Progenitor cell of endocrine pancreas (in vitro differentiated cells): ENCODE measurements around the gene EXOC6B. TPM values are rescaled to one million over a fixed set of nuclear protein-coding genes. Genes with fewer than 3 reads are reported as not detected.

Experiments used
- DNase-seq: peaks from one replicate; pipeline ENCODE4 v3.0.0; 2021; ENCODE audit warnings: low spot score; ENCODE audit not compliant: unreplicated experiment
- H3K27ac Mint-ChIP-seq: 2 replicates; pipeline ENCODE4 v1.8.0; 2021; ENCODE audit warnings: mild to moderate bottlenecking, moderate library complexity, mixed read lengths
- H3K27me3 Mint-ChIP-seq: 2 replicates; pipeline ENCODE4 v1.8.0; 2021; ENCODE audit warnings: mixed read lengths
- H3K36me3 Mint-ChIP-seq: 2 replicates; pipeline ENCODE4 v1.8.0; 2022; ENCODE audit warnings: mixed read lengths; ENCODE audit not compliant: insufficient read depth
- H3K4me1 Mint-ChIP-seq: 2 replicates; pipeline ENCODE4 v1.8.0; 2021; ENCODE audit warnings: low read depth, mixed read lengths
- H3K4me3 Mint-ChIP-seq: 2 replicates; pipeline ENCODE4 v1.8.0; 2021; ENCODE audit warnings: low read depth, mild to moderate bottlenecking, moderate library complexity, mixed read lengths
- H3K9me3 Mint-ChIP-seq: 2 replicates; pipeline ENCODE4 v1.8.0; 2021; ENCODE audit warnings: low read depth, mixed read lengths
- total RNA-seq: library from RNA; stranded (reverse); gene quantifications from 2 replicates; pipeline ENCODE4 v1.2.1, GENCODE V29; 2021
- TF ChIP-seq, protein P1 (sequence below): fragments of 200-600 bp; sonication (generic); IDR thresholded peaks from one replicate; pipeline ENCODE4 v1.5.0; 2021; ENCODE audit warnings: antibody characterized with exemption, mild to moderate bottlenecking; ENCODE audit not compliant: unreplicated experiment

The EXOC6B gene
- total RNA-seq, 1 donor from 2014 or later = 71.9 TPM

GRCh38 chr2:72338076-72338475 lies 487.8 kb downstream of the EXOC6B start:
- H3K4me3 Mint-ChIP-seq = no peak overlapping the region
- H3K27ac Mint-ChIP-seq = no peak overlapping the region
- TF ChIP-seq, protein P1, sequence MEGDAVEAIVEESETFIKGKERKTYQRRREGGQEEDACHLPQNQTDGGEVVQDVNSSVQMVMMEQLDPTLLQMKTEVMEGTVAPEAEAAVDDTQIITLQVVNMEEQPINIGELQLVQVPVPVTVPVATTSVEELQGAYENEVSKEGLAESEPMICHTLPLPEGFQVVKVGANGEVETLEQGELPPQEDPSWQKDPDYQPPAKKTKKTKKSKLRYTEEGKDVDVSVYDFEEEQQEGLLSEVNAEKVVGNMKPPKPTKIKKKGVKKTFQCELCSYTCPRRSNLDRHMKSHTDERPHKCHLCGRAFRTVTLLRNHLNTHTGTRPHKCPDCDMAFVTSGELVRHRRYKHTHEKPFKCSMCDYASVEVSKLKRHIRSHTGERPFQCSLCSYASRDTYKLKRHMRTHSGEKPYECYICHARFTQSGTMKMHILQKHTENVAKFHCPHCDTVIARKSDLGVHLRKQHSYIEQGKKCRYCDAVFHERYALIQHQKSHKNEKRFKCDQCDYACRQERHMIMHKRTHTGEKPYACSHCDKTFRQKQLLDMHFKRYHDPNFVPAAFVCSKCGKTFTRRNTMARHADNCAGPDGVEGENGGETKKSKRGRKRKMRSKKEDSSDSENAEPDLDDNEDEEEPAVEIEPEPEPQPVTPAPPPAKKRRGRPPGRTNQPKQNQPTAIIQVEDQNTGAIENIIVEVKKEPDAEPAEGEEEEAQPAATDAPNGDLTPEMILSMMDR = no peak
- peaks cover 7% of the 10 kb centered on the region for H3K36me3 Mint-ChIP-seq
- DNase-seq = no peak
- no peaks in the 10 kb centered on the region for H3K4me1 Mint-ChIP-seq
- H3K27me3 Mint-ChIP-seq = no peaks in the 10 kb centered on the region
- H3K9me3 Mint-ChIP-seq = no peaks in the 10 kb centered on the region

- Mint-ChIP-seq H3K36me3 (peaks cover 2% of the 10 kb centered on the region), H3K4me3 (no peak overlapping the region), H3K27ac (no peak overlapping the region), H3K27me3 (no peaks in the 10 kb centered on the region), H3K9me3 (no peaks in the 10 kb centered on the region), H3K4me1 (no peaks in the 10 kb centered on the region)
- no peak for DNase-seq
- TF ChIP-seq, protein P1 = no peak
Observed at GRCh38 chr2:72332720-72333119, 493.1 kb downstream of the EXOC6B start.

GRCh38 chr2:72330652-72331051 lies 495.2 kb downstream of the EXOC6B start:
- peaks cover 3% of the 10 kb centered on the region for H3K9me3 Mint-ChIP-seq
- TF ChIP-seq, protein P1 = no peak
- H3K36me3 Mint-ChIP-seq = peaks cover 6% of the 10 kb centered on the region
- H3K27ac Mint-ChIP-seq = no peak overlapping the region
- H3K27me3 Mint-ChIP-seq = no peaks in the 10 kb centered on the region
- no peak overlapping the region for H3K4me3 Mint-ChIP-seq
- no peaks in the 10 kb centered on the region for H3K4me1 Mint-ChIP-seq
- no peak for DNase-seq

DNA sequence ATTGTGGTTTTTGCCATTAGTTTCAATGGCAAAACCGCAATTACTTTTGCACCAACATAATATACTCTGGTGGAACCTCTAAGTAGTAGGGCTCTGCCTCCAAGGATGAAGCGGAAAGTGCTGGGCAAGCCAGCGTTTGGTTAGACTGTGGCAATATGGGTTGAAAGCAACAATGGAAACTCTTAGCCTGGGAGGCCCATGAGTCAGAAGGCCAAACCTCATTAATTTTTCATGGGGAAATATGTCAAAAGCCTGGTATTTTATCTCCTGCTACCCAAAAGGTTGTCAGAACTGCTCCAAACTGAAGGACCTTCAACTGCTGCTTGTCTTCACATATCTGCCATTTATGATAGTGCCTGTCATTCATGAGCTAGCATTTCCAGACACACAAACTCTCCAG lies 499.1 kb downstream of the EXOC6B start:
- TF ChIP-seq, protein P1 = no peak
- Mint-ChIP-seq H3K9me3 (peaks cover 10% of the 10 kb centered on the region), H3K4me3 (no peak overlapping the region)

DNA sequence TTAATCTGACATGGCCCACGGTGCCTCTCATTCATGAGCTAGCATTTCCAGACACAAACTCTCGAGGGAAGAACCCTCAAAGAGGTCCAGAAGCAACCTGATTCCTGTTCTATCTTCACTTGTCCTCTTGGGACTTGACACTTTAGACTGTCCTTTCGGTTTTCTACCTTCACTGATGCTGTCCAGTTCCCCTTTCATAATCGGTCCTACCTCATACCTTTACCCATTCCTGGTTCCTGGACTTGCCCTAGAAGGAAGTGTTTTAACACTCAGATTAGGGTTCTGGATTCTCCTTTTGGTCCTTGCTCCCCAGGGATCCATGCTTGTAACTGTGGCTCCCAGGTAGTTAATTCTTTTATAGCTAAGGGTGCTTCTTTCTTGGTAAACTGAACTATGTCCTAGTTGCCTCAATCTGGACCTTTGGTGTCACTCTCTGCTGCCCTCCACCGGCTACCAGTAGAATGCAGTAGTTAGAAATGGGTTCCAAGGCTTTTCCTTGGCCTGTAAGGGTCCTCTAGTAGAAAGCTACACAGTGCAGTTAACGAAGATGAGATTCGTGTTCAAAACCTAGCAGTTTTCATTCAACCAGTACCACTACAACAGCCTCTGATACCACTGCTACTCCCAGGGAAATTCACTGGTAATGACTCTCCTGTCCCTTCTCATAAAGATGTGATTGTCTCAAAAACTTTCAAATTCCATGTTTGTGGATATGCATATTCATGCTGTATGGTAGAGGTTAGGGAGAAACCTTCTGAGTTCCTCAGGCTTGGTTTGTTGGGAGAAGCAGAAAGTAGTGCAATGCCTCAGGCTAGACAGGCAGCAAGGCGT lies 500.0 kb downstream of the EXOC6B start:
- H3K4me1 Mint-ChIP-seq = no peaks in the 10 kb centered on the region
- H3K4me3 Mint-ChIP-seq = no peak overlapping the region
- peaks cover 9% of the 10 kb centered on the region for H3K36me3 Mint-ChIP-seq
- H3K9me3 Mint-ChIP-seq = peaks cover 10% of the 10 kb centered on the region
- TF ChIP-seq, protein P1 = peak; percentile 48
- no peak overlapping the region for H3K27ac Mint-ChIP-seq
- H3K27me3 Mint-ChIP-seq = no peaks in the 10 kb centered on the region
- no peak for DNase-seq

More for the DNA sequence above, 499.1 kb downstream of the EXOC6B start:
- peaks cover 9% of the 10 kb centered on the region for H3K36me3 Mint-ChIP-seq
- H3K27me3 Mint-ChIP-seq = no peaks in the 10 kb centered on the region
- H3K27ac Mint-ChIP-seq = no peak overlapping the region
- DNase-seq = no peak
- no peaks in the 10 kb centered on the region for H3K4me1 Mint-ChIP-seq
